Measurements from ENCODE around the gene STOML1. TPM values are rescaled to one million over a fixed set of nuclear protein-coding genes. Genes with fewer than 3 reads are reported as not detected.

Gene STOML1
- total and polyA plus RNA-seq, 8 donors: 5.2 to 13.2 (median 9.2) TPM

DNA sequence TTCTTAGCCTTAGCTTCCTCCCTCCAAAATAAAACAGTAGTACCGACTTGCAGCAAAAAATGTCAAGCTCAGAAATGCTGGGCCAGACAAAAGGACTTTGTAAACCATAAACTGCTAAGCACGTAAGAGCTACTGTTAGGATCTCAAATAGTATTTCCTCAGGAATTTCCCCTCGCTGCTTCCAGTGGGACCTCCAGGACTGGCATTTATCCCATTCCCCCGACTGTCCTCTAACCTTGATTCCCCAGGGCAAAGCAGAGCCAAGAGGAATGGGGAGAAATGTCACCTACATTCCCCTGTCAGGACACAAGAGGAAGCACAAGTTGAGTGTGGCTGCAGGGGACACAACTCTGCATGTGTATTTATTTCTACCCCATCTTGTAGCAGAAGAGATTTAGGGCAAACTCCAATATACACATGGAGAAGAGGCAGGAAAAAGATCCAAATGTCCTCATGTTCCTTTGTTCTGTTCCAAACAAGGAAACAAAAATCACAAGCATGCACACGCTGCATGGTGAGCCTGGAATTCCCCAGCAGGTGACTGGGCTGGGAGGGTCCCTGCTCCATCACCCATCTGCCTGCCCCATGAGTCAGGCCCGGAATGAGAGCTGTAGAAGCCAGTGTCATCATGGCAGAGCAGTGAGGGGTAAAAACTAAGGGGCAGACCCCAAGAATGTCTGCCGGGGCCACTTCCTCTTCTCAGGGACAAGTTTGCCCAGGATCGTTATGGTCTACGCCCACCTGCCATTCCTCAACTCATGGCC, 4.2 kb downstream of the STOML1 start:
- no peak for FAIRE-seq
- intact Hi-C loops (cut with DNase I): no loop called here

DNA sequence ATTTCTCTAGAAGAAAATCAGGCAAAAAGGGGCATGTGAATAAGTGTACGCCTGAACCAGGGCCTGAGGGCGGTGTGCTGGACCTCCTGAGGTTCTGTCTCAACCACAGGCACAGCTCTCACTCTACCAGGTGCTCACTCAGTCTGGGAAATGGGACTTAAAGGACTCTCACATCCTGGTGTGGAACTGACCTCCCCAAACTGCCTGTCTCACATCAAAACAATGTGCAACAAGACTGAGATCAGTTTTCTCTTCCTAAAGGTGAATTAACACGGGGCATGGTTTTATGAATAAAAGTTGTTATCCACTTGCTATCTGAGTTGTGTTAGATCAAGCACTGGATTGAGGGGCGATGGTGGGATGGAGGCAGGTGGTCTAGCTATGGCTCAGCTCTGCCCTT, 4.8 kb downstream of the STOML1 start:
- ATAC-seq (no peak), FAIRE-seq (no peak), DNase-seq (no peak)
- Histone ChIP-seq H3K27me3 (no peaks in the 10 kb centered on the region), H3K4me1 (peaks cover 0 to 40% (median 0%) of the 10 kb centered on the region in 3 donors), H3K9me3 (no peaks in the 10 kb centered on the region), H3K4me3 (no peak overlapping the region), H3K36me3 (no peaks in the 10 kb centered on the region), H3K27ac (peak overlapping the region in 3 of 4 donors; percentile 7 to 75 (median 71))
- intact Hi-C loops (cut with DNase I): no loop called here
- WGBS, 2 donors: 78 to 83% methylated on average over 4 of the region's 4 CpGs
- TF ChIP-seq, protein P1, sequence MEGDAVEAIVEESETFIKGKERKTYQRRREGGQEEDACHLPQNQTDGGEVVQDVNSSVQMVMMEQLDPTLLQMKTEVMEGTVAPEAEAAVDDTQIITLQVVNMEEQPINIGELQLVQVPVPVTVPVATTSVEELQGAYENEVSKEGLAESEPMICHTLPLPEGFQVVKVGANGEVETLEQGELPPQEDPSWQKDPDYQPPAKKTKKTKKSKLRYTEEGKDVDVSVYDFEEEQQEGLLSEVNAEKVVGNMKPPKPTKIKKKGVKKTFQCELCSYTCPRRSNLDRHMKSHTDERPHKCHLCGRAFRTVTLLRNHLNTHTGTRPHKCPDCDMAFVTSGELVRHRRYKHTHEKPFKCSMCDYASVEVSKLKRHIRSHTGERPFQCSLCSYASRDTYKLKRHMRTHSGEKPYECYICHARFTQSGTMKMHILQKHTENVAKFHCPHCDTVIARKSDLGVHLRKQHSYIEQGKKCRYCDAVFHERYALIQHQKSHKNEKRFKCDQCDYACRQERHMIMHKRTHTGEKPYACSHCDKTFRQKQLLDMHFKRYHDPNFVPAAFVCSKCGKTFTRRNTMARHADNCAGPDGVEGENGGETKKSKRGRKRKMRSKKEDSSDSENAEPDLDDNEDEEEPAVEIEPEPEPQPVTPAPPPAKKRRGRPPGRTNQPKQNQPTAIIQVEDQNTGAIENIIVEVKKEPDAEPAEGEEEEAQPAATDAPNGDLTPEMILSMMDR (IDR thresholded peaks at IDR 0.05): no peak

More for the DNA sequence above, 4.2 kb downstream of the STOML1 start:
- H3K27me3 ChIP-seq: no peaks in the 10 kb centered on the region
- DNase-seq (no peak), ATAC-seq (peak in 2 of 4 donors; percentile 9 to 35)
- H3K4me1 ChIP-seq: peaks cover 0 to 39% (median 5%) of the 10 kb centered on the region in 3 donors
- no peaks in the 10 kb centered on the region for H3K9me3 ChIP-seq
- TF ChIP-seq, protein P1 (IDR thresholded peaks at IDR 0.05): no peak
- peak overlapping the region in 3 of 4 donors; percentile 24 to 75 (median 71) for H3K27ac ChIP-seq
- H3K36me3 ChIP-seq: no peaks in the 10 kb centered on the region
- H3K4me3 ChIP-seq: no peak overlapping the region
- WGBS, 2 donors: 65 to 67% methylated on average over 9 of the region's 9 CpGs

DNA sequence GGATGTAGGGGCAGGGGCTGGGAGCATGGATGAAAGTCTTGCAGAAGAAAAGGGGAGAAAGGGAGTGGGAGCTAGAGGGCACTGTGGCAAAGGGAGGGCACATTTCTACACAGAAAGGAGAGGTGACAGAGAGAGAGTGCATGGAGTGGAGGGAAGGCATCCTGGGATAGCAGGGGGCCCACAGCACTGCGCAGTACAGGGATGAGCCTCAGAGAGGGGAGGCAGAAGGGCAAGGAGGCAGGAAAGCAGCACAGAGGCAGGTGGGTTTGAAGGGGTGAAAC, 5.4 kb downstream of the STOML1 start:
- Histone ChIP-seq H3K4me1 (peaks cover 0 to 42% (median 0%) of the 10 kb centered on the region in 3 donors), H3K36me3 (no peaks in the 10 kb centered on the region), H3K27ac (peak overlapping the region in 2 of 4 donors; percentile 71 to 75), H3K9me3 (no peaks in the 10 kb centered on the region), H3K27me3 (no peaks in the 10 kb centered on the region), H3K4me3 (no peak overlapping the region)
- WGBS, 2 donors: 90 to 98% methylated on average over 1 of the region's 1 CpG
- no peak for FAIRE-seq
- intact Hi-C loops (cut with DNase I): no loop called here
- no peak for ATAC-seq
- DNase-seq: no peak
- TF ChIP-seq, protein P1 (IDR thresholded peaks at IDR 0.05): no peak

DNA sequence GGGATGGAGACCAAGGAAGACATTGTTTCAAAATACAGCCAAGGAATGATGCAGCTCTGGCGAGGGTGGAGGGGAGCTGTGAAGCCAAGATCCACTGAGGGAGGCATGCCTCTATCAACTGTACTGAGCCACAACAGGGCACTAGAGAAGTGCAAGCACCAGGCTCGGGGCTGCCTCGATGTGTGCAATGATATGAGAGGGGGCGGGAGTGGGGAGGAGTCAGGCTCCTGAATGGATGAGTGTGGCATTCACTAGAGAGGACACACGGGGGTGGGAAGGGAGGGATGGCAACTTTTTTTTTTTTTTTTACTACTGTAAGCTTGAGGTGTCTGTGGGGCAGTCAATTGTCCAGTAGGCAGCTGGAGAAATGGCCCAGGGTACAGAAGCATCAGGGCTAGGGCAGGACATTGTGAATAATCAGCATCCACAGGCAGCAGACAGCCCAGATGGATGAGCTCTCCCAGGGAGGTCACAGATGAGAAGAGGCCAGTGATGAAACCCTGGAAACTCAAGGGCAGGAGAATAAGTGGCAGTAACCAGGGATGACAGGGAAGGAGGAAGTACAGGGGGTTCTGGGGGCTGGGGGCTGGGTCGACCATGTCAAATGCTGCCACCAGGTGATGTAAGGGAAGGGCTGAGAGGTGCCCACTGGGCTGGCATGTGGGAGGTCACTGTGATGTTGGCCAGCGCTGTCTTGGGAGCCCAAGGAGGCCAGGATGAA, 5.9 kb downstream of the STOML1 start:
- TF ChIP-seq, protein P1 (IDR thresholded peaks at IDR 0.05): no peak
- H3K27ac ChIP-seq: peak overlapping the region in 2 of 4 donors; percentile 71 to 75
- peaks cover 0 to 38% (median 0%) of the 10 kb centered on the region in 3 donors for H3K4me1 ChIP-seq
- intact Hi-C loops (cut with DNase I): no loop called here
- ATAC-seq: no peak
- no peak for FAIRE-seq
- H3K4me3 ChIP-seq: no peak overlapping the region
- WGBS, 2 donors: 47 to 65% methylated on average over 7 of the region's 7 CpGs
- DNase-seq: no peak
- no peaks in the 10 kb centered on the region for H3K36me3 ChIP-seq
- H3K27me3 ChIP-seq: no peaks in the 10 kb centered on the region
- no peaks in the 10 kb centered on the region for H3K9me3 ChIP-seq

Measured in pancreas (tissue), 10 donors.